Measurements from ENCODE around the gene CSRP1. TPM values are rescaled to one million over a fixed set of nuclear protein-coding genes. Genes with fewer than 3 reads are reported as not detected.

The CSRP1 gene
- total and polyA plus RNA-seq, 4 donors, result 143 to 278 (median 227) TPM

DNA sequence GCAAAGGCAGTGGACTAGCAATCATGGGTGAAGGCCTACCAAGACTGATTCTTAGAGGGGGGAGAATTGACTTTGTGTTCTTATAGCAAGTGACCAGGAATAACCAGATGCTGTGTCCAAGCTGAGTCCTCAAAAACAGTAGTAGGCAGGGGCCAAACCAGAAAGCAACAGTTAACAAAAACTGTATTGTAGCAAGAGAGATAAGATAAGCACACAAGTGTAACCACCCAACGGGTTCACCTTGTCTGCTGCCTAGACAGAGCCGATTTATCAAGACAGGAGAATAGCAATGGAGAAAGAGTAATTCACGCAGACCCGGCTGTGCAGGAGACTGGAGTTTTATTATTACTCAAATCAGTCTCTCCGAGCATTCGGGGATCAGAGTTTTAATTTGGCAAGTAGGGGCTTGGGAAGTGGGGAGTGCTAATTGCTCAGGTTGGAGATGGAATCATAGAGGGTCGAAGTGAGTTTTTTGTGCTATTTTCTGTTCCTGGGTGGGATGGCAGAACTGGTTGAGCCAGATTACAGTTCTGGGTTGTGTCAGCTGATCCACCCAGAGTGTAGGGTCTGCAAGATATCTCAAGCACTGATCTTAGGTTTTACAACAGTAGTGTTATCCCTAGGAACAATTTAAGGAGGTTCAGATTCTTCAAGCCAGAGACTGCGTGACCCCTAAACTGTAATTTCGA, 8.3 kb upstream of the CSRP1 start:
- no peak for ATAC-seq (ENCODE audit: insufficient read depth, low FRiP score)
- no peak for TF ChIP-seq CTCF (IDR thresholded peaks at IDR 0.05; ENCODE audit: control extremely low read depth, extremely low read depth)

DNA sequence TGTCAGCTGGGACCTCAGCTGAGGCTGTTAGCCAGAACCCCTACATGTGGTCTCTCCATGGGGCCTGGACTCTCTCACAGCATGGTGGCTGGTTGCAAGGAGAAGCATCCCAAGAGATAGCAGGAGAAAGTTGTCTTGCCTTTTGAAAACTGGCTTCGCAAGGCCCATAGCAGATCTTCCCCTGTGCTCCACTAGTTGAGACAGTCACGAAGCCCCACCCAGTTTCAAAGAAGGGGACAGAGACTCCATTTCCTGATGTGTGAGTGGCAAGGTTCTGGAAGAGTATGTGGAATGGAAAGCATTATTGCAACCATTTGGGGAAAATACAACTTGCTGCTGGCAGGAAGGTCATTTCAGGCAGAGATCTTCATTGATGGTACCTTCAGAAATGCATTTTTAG, 7.5 kb upstream of the CSRP1 start:
- no peaks in the 10 kb centered on the region for H3K27me3 ChIP-seq (ENCODE audit: control insufficient read depth in 3 of 3, insufficient read depth in 3 of 3, low read length in 2 of 3)
- DNase-seq (no peak), ATAC-seq (ENCODE audit: insufficient read depth, low FRiP score) (no peak)
- no peak overlapping the region for H3K4me3 ChIP-seq
- H3K27ac ChIP-seq (ENCODE audit: low read depth in 1 of 2, low read length in 1 of 2), result no peak overlapping the region
- H3K9ac ChIP-seq (ENCODE audit: insufficient read depth in 1 of 2, low read length in 2 of 2), result no peak overlapping the region
- H3K4me1 ChIP-seq (ENCODE audit: control insufficient read depth in 5 of 5, insufficient read depth in 5 of 5, low read length in 5 of 5), result peaks cover 0 to 25% (median 7%) of the 10 kb centered on the region in 5 donors
- H3K36me3 ChIP-seq (ENCODE audit: control insufficient read depth in 4 of 4, insufficient read depth in 4 of 4, low read length in 4 of 4), result no peaks in the 10 kb centered on the region
- no peaks in the 10 kb centered on the region for H3K9me3 ChIP-seq (ENCODE audit: control insufficient read depth in 4 of 4, insufficient read depth in 3 of 4, low read length in 3 of 4)
- TF ChIP-seq CTCF (IDR thresholded peaks at IDR 0.05; ENCODE audit: control extremely low read depth, extremely low read depth), result no peak
- 93 to 95% methylated on average over 2 of the region's 2 CpGs for whole genome bisulfite sequencing, 2 donors

More for the DNA sequence above, 8.3 kb upstream of the CSRP1 start:
- no peak overlapping the region for H3K4me3 ChIP-seq
- 81 to 84% methylated on average over 9 of the region's 9 CpGs for WGBS, 2 donors
- no peak for DNase-seq
- peaks cover 0 to 25% (median 7%) of the 10 kb centered on the region in 5 donors for H3K4me1 ChIP-seq (ENCODE audit: control insufficient read depth in 5 of 5, insufficient read depth in 5 of 5, low read length in 5 of 5)
- no peaks in the 10 kb centered on the region for H3K36me3 ChIP-seq (ENCODE audit: control insufficient read depth in 4 of 4, insufficient read depth in 4 of 4, low read length in 4 of 4)
- no peaks in the 10 kb centered on the region for H3K9me3 ChIP-seq (ENCODE audit: control insufficient read depth in 4 of 4, insufficient read depth in 3 of 4, low read length in 3 of 4)
- no peaks in the 10 kb centered on the region for H3K27me3 ChIP-seq (ENCODE audit: control insufficient read depth in 3 of 3, insufficient read depth in 3 of 3, low read length in 2 of 3)
- no peak overlapping the region for H3K9ac ChIP-seq (ENCODE audit: insufficient read depth in 1 of 2, low read length in 2 of 2)
- no peak overlapping the region for H3K27ac ChIP-seq (ENCODE audit: low read depth in 1 of 2, low read length in 1 of 2)

DNA sequence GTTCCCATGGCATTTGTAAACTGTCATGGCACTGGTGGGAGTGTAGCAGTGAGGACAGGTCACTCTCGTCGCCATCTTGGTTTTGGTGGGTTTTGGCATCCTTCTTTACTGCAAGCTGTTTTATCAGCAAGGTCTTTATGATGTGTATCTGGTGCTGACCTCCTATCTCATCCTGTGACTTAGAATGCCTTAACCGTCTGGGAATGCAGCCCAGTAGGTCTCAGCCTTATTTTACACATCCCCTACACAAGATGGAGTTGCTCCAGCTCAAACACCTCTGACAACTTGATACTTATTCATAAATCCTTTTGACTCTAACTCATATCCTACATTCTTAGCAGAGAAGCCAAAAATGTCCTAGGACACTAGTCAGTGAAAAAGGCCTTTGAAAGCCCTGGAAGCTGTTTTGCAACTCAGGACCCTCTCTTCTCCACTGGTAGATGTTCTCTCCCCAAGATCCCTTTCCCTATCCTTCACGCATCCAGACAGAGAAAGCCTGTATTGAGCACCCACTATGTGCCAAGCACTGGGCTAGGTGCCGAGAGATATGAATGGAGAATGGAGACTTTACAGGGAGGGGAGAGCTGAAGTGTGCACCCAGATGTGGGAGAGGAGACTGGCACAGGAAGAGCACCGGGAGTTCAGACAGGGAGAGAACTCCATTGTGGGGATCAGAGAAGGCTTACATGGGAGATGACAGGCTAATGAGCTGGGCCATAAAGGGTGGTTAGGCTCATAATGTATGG, 6.7 kb upstream of the CSRP1 start:
- H3K27ac ChIP-seq (ENCODE audit: low read depth in 1 of 2, low read length in 1 of 2), result peak overlapping the region in 1 of 2 donors; percentile 17
- no peak for TF ChIP-seq CTCF (IDR thresholded peaks at IDR 0.05; ENCODE audit: control extremely low read depth, extremely low read depth)
- WGBS, 2 donors, result 96 to 99% methylated on average over 6 of the region's 6 CpGs

More for the DNA sequence above, 6.7 kb upstream of the CSRP1 start:
- H3K4me1 ChIP-seq (ENCODE audit: control insufficient read depth in 5 of 5, insufficient read depth in 5 of 5, low read length in 5 of 5), result peaks cover 0 to 25% (median 7%) of the 10 kb centered on the region in 5 donors
- H3K9ac ChIP-seq (ENCODE audit: insufficient read depth in 1 of 2, low read length in 2 of 2), result no peak overlapping the region
- H3K4me3 ChIP-seq, result no peak overlapping the region
- ATAC-seq (ENCODE audit: insufficient read depth, low FRiP score), result no peak
- DNase-seq, result no peak
- no peaks in the 10 kb centered on the region for H3K27me3 ChIP-seq (ENCODE audit: control insufficient read depth in 3 of 3, insufficient read depth in 3 of 3, low read length in 2 of 3)
- H3K9me3 ChIP-seq (ENCODE audit: control insufficient read depth in 4 of 4, insufficient read depth in 3 of 4, low read length in 3 of 4), result no peaks in the 10 kb centered on the region
- H3K36me3 ChIP-seq (ENCODE audit: control insufficient read depth in 4 of 4, insufficient read depth in 4 of 4, low read length in 4 of 4), result no peaks in the 10 kb centered on the region

Data from lung (tissue), 12 donors.